Measurements from ENCODE around the gene ABCC5.
"Not testable (repeated sequence)": the region's sequence is repeated elsewhere in the genome, so short reads cannot be mapped to it uniquely, and the experiment has no call there.

The ABCC5 gene

GRCh38 chr3:184031187-184031792 lies 13.6 kb upstream of the ABCC5 start, which contains the start of gene HTR3D:
Gene HTR3D, plus strand, starts transcription at chr3:184031742. Its CDS starts 0 bp downstream, at chr3:184031742.
- TF ChIP-seq CTCF (IDR thresholded peaks at IDR 0.05; ENCODE audit: extremely low read depth, insufficient read depth, missing control alignments), result no peak
- in situ Hi-C loops (cut with MboI; ENCODE audit: low pct_unique_long_range_greater_than_20kb, low sequenced_read_pairs, unreplicated experiment), result no loop called here
- DNase-seq (ENCODE audit: low spot score), result no peak

GRCh38 chr3:184030536-184030935 lies 12.9 kb upstream of the ABCC5 start:
- no peak for DNase-seq (ENCODE audit: low spot score)
- in situ Hi-C loops (cut with MboI; ENCODE audit: low pct_unique_long_range_greater_than_20kb, low sequenced_read_pairs, unreplicated experiment), result no loop called here
- TF ChIP-seq CTCF (IDR thresholded peaks at IDR 0.05; ENCODE audit: extremely low read depth, insufficient read depth, missing control alignments), result no peak

GRCh38 chr3:184029443-184029842 lies 11.8 kb upstream of the ABCC5 start:
- DNase-seq (ENCODE audit: low spot score), result no peak
- in situ Hi-C loops (cut with MboI; ENCODE audit: low pct_unique_long_range_greater_than_20kb, low sequenced_read_pairs, unreplicated experiment), result no loop called here
- no peak for TF ChIP-seq CTCF (IDR thresholded peaks at IDR 0.05; ENCODE audit: extremely low read depth, insufficient read depth, missing control alignments)

GRCh38 chr3:184028275-184028890 lies 10.7 kb upstream of the ABCC5 start:
- DNase-seq (ENCODE audit: low spot score); in situ Hi-C loops (cut with MboI; ENCODE audit: low pct_unique_long_range_greater_than_20kb, low sequenced_read_pairs, unreplicated experiment): not testable (repeated sequence)

- in situ Hi-C loops (cut with MboI; ENCODE audit: low pct_unique_long_range_greater_than_20kb, low sequenced_read_pairs, unreplicated experiment); DNase-seq (ENCODE audit: low spot score): not testable (repeated sequence)
Measured at GRCh38 chr3:184025256-184025655, 7.6 kb upstream of the ABCC5 start.

GRCh38 chr3:184022323-184022722 lies 4.6 kb upstream of the ABCC5 start:
- in situ Hi-C loops (cut with MboI; ENCODE audit: low pct_unique_long_range_greater_than_20kb, low sequenced_read_pairs, unreplicated experiment), result no loop called here
- TF ChIP-seq CTCF (IDR thresholded peaks at IDR 0.05; ENCODE audit: extremely low read depth, insufficient read depth, missing control alignments), result no peak
- no peak for DNase-seq (ENCODE audit: low spot score)

- no peak for TF ChIP-seq CTCF (IDR thresholded peaks at IDR 0.05; ENCODE audit: extremely low read depth, insufficient read depth, missing control alignments)
- no peak for DNase-seq (ENCODE audit: low spot score)
- in situ Hi-C loops (cut with MboI; ENCODE audit: low pct_unique_long_range_greater_than_20kb, low sequenced_read_pairs, unreplicated experiment), result no loop called here
Measured at GRCh38 chr3:184018424-184018973, 815 bp upstream of the ABCC5 start.
